Lung (tissue), 12 donors: Measurements from ENCODE around the gene CNP. TPM values are rescaled to one million over a fixed set of nuclear protein-coding genes. Genes with fewer than 3 reads are reported as not detected.

Experiments used
- ATAC-seq: fragments of 200-7000 bp; cut with Tn5 transposase; one replicate; pipeline ENCODE4 v1.9.1; 2020; ENCODE audit warnings: moderate number of reproducible peaks; ENCODE audit not compliant: insufficient read depth, low FRiP score
- DNase-seq, 3 donors: peaks; one replicate each; pipeline ENCODE4 v3.0.0-alpha.2; 2013 to 2017
- H3K27ac ChIP-seq, 2 donors: one replicate each; pipeline ENCODE4 v1.5.1; 2013; ENCODE audit warnings: mild to moderate bottlenecking in 2 of 2, moderate library complexity in 2 of 2, control low read depth in 1 of 2, inconsistent platforms in 1 of 2, low read depth in 1 of 2, low read length in 1 of 2
- H3K27me3 ChIP-seq, 3 donors: one replicate each; pipeline ENCODE4 v1.5.1; 2013; ENCODE audit warnings: low read length in 2 of 3; ENCODE audit not compliant: control insufficient read depth in 3 of 3, insufficient read depth in 3 of 3
- H3K36me3 ChIP-seq, 4 donors: one replicate each; pipeline ENCODE4 v1.5.1; 2013; ENCODE audit warnings: low read length in 4 of 4, mild to moderate bottlenecking in 1 of 4, moderate library complexity in 1 of 4; ENCODE audit not compliant: control insufficient read depth in 4 of 4, insufficient read depth in 4 of 4
- H3K4me1 ChIP-seq, 5 donors: one replicate each; pipeline ENCODE4 v1.5.1; 2013; ENCODE audit warnings: low read length in 5 of 5, mild to moderate bottlenecking in 2 of 5, moderate library complexity in 1 of 5; ENCODE audit not compliant: control insufficient read depth in 5 of 5, insufficient read depth in 5 of 5
- H3K4me3 ChIP-seq: one replicate; pipeline ENCODE4 v1.5.1; 2013; ENCODE audit warnings: mild to moderate bottlenecking, control low read depth, moderate library complexity
- H3K9ac ChIP-seq, 2 donors: one replicate each; pipeline ENCODE4 v1.5.1; 2013; ENCODE audit warnings: low read length in 2 of 2, control low read depth in 1 of 2; ENCODE audit not compliant: insufficient read depth in 1 of 2
- H3K9me3 ChIP-seq, 4 donors: one replicate each; pipeline ENCODE4 v1.5.1; 2013; ENCODE audit warnings: low read length in 3 of 4, mild to moderate bottlenecking in 1 of 4, moderate library complexity in 1 of 4; ENCODE audit not compliant: control insufficient read depth in 4 of 4, insufficient read depth in 3 of 4
- WGBS, 2 donors: extraction: QIAGEN DNeasy Blood & Tissue Kit; methylation state at CpG; one replicate each; pipeline ENCODE4 v1.1.7; 2013; 5-methylcytosine and 5-hydroxymethylcytosine counted together
- polyA plus RNA-seq, 2 donors: library from polyadenylated mRNA; stranded (reverse); fragments of 200-250 nt; gene quantifications; one replicate each; pipeline ENCODE4 v1.2.1, GENCODE V29; 2013
- total RNA-seq, 2 donors: library from RNA; depleted of rRNA in 1 of 2; stranded (reverse); fragments of >200 nt in 1 of 2; gene quantifications; one replicate each; pipeline ENCODE4 v1.2.1, GENCODE V29; 2014 to 2021
- TF ChIP-seq, protein P1 (sequence below): IDR thresholded peaks from 2 replicates; pipeline ENCODE4 v1.5.1; 2012; ENCODE audit warnings: mild to moderate bottlenecking; ENCODE audit errors: control extremely low read depth, extremely low read depth
- donor health status: control.
- donor health status: control.
- donor health status: Bipolar disorder and iron deficiency.
- donor health status: healthy.
- donor health status: DM: yes; HTN: yes; CAD: no.

Gene CNP
- total and polyA plus RNA-seq, 4 donors, result 32.3 to 53.5 (median 33.9) TPM

DNA sequence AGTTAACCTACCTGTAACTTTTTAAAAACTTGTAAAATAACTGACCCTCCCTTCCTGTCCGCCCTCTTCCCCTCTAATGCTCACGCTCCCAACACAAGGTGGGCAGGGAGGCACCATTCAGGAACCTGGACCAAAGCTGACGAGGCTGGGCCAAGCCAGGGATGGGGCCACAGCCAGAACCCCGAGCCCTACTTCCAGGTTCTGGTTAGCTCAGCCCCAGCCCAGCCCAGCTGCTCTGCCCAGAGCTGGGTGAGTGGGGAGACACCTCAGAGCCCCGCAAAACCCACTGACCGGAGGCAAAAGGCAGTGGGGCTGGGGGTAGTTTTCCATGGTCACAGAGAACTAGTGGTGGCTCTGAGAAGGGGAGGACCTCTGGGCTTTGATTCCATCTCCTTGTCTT, 7.4 kb downstream of the CNP start:
- WGBS, 2 donors, result 84 to 89% methylated on average over 6 of the region's 6 CpGs
- TF ChIP-seq, protein P1, sequence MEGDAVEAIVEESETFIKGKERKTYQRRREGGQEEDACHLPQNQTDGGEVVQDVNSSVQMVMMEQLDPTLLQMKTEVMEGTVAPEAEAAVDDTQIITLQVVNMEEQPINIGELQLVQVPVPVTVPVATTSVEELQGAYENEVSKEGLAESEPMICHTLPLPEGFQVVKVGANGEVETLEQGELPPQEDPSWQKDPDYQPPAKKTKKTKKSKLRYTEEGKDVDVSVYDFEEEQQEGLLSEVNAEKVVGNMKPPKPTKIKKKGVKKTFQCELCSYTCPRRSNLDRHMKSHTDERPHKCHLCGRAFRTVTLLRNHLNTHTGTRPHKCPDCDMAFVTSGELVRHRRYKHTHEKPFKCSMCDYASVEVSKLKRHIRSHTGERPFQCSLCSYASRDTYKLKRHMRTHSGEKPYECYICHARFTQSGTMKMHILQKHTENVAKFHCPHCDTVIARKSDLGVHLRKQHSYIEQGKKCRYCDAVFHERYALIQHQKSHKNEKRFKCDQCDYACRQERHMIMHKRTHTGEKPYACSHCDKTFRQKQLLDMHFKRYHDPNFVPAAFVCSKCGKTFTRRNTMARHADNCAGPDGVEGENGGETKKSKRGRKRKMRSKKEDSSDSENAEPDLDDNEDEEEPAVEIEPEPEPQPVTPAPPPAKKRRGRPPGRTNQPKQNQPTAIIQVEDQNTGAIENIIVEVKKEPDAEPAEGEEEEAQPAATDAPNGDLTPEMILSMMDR, result no peak
- DNase-seq (no peak), ATAC-seq (no peak)
- Histone ChIP-seq H3K36me3 (peaks cover 29 to 54% (median 39%) of the 10 kb centered on the region in 4 donors), H3K9me3 (no peaks in the 10 kb centered on the region), H3K4me1 (peaks cover 0 to 12% (median 0%) of the 10 kb centered on the region in 5 donors), H3K4me3 (no peak overlapping the region), H3K27me3 (no peaks in the 10 kb centered on the region), H3K27ac (no peak overlapping the region), H3K9ac (no peak overlapping the region)

DNA sequence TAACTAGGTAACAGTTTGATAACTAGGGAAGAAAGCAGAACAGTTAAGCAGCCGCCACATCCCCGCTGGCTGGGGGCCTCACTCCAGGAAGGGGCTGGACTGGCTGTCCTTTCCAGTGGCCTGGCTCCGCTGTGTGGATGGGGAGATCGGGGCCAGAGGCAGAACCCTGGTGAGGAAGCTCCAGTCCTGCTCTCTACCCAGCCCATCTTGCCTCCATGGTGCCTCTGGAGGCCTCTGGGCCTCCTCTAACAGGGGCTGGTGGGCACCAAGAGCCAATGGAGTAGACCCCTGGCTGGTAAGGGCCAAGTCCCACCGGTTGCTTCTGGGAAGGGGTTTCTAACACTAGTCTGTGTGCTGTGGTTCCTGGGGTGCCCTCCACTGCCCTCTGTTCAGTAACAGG, 8.1 kb downstream of the CNP start:
- H3K27ac ChIP-seq, result no peak overlapping the region
- H3K36me3 ChIP-seq, result peaks cover 29 to 54% (median 37%) of the 10 kb centered on the region in 4 donors
- DNase-seq (no peak), ATAC-seq (no peak)
- TF ChIP-seq, protein P1, result no peak
- no peaks in the 10 kb centered on the region for H3K27me3 ChIP-seq
- WGBS, 2 donors, result 85 to 95% methylated on average over 5 of the region's 5 CpGs
- H3K4me1 ChIP-seq, result peaks cover 0 to 12% (median 0%) of the 10 kb centered on the region in 5 donors
- no peak overlapping the region for H3K4me3 ChIP-seq
- no peaks in the 10 kb centered on the region for H3K9me3 ChIP-seq
- H3K9ac ChIP-seq, result no peak overlapping the region

DNA sequence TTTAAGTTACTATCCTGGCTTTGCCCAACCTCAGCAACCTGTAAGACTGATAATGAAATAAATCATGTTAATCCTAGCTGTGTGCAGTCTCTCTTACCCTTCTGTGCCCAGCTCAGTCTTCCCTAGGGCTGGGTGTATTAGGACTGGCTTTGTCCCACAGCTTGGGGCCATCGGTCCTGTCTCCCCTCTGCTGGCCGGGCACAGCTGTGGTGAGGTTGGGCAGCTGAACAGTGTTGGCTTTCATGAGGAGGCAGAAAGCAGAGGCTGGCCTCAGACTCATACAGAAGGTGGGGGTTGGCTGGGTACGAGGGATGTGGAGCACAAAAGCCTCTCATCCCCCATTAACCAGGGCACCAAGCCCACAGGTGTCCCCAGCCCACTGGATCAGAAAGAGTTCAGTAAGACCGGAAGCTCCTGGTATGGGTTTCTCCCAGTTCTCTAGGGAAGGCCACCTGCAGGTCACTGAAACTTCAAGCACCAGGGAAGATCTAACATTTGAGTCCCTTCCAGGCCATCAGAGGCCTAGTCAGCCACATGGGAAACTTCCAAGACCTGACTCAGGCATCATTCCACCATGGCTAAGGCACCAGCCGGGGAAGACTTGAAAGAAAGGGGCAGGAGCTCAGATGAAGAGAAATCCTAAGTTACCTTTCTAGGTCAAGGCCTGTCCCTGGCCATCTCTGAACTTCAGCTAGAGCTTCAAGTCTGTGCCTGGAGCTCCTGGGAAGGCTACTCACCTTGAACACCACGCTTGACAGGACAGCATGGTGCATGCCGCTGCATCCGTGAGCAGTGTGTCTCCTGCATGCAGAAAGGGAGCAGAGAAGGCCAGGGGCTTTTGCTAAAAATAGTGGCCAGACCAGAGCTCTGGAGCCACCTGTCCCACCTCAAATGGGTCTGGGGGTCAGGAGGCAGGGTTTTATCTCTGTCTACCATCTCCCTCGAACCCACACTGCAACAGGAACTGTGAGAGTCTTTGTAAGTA, 8.8 kb downstream of the CNP start:
- H3K27ac ChIP-seq, result no peak overlapping the region
- 93% methylated on average over 9 of the region's 9 CpGs for WGBS, 2 donors
- H3K9me3 ChIP-seq, result no peaks in the 10 kb centered on the region
- DNase-seq (no peak), ATAC-seq (no peak)
- H3K4me1 ChIP-seq, result peaks cover 0 to 12% (median 0%) of the 10 kb centered on the region in 5 donors
- H3K9ac ChIP-seq, result no peak overlapping the region
- H3K27me3 ChIP-seq, result no peaks in the 10 kb centered on the region
- peaks cover 29 to 56% (median 41%) of the 10 kb centered on the region in 4 donors for H3K36me3 ChIP-seq
- H3K4me3 ChIP-seq, result no peak overlapping the region
- TF ChIP-seq, protein P1, result no peak
